Measurements from ENCODE around the gene WDR88.
A peak's percentile ranks its signal among the peaks of the same experiment; 100 is the strongest.
"Not testable (repeated sequence)": the region's sequence is repeated elsewhere in the genome, so short reads cannot be mapped to it uniquely, and the experiment has no call there.

DNA sequence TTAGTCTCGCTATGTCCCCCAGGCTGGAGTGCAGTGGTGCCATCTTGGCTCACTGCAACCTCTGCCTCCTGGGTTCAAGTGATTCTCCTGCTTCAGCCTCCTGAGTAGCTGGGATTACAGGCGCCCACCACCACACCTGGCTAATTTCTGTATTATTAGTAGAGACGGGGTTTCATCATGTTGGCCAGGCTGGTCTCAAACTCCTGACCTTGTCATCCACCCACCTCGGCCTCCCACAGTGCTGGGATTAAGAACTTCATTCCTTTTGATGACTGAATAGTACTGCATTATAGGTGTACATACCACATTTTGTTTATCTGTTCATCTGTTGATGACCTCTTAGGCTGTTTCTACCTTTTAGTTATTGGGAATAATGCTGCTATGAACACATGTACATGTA lies 20.7 kb downstream of the WDR88 start:
- TF ChIP-seq, protein P1, sequence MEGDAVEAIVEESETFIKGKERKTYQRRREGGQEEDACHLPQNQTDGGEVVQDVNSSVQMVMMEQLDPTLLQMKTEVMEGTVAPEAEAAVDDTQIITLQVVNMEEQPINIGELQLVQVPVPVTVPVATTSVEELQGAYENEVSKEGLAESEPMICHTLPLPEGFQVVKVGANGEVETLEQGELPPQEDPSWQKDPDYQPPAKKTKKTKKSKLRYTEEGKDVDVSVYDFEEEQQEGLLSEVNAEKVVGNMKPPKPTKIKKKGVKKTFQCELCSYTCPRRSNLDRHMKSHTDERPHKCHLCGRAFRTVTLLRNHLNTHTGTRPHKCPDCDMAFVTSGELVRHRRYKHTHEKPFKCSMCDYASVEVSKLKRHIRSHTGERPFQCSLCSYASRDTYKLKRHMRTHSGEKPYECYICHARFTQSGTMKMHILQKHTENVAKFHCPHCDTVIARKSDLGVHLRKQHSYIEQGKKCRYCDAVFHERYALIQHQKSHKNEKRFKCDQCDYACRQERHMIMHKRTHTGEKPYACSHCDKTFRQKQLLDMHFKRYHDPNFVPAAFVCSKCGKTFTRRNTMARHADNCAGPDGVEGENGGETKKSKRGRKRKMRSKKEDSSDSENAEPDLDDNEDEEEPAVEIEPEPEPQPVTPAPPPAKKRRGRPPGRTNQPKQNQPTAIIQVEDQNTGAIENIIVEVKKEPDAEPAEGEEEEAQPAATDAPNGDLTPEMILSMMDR (IDR thresholded peaks at IDR 0.05; ENCODE audit: low read depth, low read length, missing input control): not testable (repeated sequence)
- TF ChIP-seq RAD21 (IDR thresholded peaks at IDR 0.05); JUND (IDR thresholded peaks at IDR 0.05); YY1 (IDR thresholded peaks at IDR 0.05); TAF1 (conservative IDR thresholded peaks at IDR 0.05); FOXA2 (IDR thresholded peaks at IDR 0.05); EGR1 (IDR thresholded peaks at IDR 0.05; ENCODE audit: low read depth in 2 of 2); FOXA1 (IDR thresholded peaks at IDR 0.05); HNF4G (IDR thresholded peaks at IDR 0.05): not testable (repeated sequence)
- TF ChIP-seq, protein P2, sequence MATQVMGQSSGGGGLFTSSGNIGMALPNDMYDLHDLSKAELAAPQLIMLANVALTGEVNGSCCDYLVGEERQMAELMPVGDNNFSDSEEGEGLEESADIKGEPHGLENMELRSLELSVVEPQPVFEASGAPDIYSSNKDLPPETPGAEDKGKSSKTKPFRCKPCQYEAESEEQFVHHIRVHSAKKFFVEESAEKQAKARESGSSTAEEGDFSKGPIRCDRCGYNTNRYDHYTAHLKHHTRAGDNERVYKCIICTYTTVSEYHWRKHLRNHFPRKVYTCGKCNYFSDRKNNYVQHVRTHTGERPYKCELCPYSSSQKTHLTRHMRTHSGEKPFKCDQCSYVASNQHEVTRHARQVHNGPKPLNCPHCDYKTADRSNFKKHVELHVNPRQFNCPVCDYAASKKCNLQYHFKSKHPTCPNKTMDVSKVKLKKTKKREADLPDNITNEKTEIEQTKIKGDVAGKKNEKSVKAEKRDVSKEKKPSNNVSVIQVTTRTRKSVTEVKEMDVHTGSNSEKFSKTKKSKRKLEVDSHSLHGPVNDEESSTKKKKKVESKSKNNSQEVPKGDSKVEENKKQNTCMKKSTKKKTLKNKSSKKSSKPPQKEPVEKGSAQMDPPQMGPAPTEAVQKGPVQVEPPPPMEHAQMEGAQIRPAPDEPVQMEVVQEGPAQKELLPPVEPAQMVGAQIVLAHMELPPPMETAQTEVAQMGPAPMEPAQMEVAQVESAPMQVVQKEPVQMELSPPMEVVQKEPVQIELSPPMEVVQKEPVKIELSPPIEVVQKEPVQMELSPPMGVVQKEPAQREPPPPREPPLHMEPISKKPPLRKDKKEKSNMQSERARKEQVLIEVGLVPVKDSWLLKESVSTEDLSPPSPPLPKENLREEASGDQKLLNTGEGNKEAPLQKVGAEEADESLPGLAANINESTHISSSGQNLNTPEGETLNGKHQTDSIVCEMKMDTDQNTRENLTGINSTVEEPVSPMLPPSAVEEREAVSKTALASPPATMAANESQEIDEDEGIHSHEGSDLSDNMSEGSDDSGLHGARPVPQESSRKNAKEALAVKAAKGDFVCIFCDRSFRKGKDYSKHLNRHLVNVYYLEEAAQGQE (IDR thresholded peaks at IDR 0.05): not testable (repeated sequence)
- TF ChIP-seq, protein P3, sequence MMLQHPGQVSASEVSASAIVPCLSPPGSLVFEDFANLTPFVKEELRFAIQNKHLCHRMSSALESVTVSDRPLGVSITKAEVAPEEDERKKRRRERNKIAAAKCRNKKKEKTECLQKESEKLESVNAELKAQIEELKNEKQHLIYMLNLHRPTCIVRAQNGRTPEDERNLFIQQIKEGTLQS (IDR thresholded peaks at IDR 0.05): not testable (repeated sequence)
- TF ChIP-seq, protein P4, sequence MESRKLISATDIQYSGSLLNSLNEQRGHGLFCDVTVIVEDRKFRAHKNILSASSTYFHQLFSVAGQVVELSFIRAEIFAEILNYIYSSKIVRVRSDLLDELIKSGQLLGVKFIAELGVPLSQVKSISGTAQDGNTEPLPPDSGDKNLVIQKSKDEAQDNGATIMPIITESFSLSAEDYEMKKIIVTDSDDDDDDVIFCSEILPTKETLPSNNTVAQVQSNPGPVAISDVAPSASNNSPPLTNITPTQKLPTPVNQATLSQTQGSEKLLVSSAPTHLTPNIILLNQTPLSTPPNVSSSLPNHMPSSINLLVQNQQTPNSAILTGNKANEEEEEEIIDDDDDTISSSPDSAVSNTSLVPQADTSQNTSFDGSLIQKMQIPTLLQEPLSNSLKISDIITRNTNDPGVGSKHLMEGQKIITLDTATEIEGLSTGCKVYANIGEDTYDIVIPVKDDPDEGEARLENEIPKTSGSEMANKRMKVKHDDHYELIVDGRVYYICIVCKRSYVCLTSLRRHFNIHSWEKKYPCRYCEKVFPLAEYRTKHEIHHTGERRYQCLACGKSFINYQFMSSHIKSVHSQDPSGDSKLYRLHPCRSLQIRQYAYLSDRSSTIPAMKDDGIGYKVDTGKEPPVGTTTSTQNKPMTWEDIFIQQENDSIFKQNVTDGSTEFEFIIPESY (IDR thresholded peaks at IDR 0.05): not testable (repeated sequence)
- peak; percentile 0 for TF ChIP-seq SP1 (IDR thresholded peaks at IDR 0.05)
- TF ChIP-seq, protein P5, sequence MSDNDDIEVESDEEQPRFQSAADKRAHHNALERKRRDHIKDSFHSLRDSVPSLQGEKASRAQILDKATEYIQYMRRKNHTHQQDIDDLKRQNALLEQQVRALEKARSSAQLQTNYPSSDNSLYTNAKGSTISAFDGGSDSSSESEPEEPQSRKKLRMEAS (IDR thresholded peaks at IDR 0.05): not testable (repeated sequence)
